Fibroblast of lung (primary cell): Measurements from ENCODE around the gene SIPA1L3. TPM values are rescaled to one million over a fixed set of nuclear protein-coding genes. Genes with fewer than 3 reads are reported as not detected.

Experiments used
- DNase-seq, 2 donors: peaks; one replicate each; pipeline versions ENCODE4 v3.0.0 to v3.0.0-alpha.2; 2010; ENCODE audit warnings: low read depth in 2 of 2
- H2AFZ ChIP-seq: 2 replicates; pipeline ENCODE4 v1.5.1; 2012; ENCODE audit warnings: low read length, control low read depth, inconsistent platforms
- H3K27ac ChIP-seq: 2 replicates; pipeline ENCODE4 v1.5.1; 2011; ENCODE audit warnings: low read length, control low read depth; ENCODE audit not compliant: insufficient read depth
- H3K27me3 ChIP-seq: 2 replicates; pipeline ENCODE4 v1.5.1; 2011; ENCODE audit warnings: mild to moderate bottlenecking, low read length; ENCODE audit not compliant: control insufficient read depth, insufficient read depth
- H3K36me3 ChIP-seq: 2 replicates; pipeline ENCODE4 v1.5.1; 2011; ENCODE audit warnings: low read length; ENCODE audit not compliant: control insufficient read depth, insufficient read depth
- H3K4me1 ChIP-seq: 2 replicates; pipeline ENCODE4 v1.5.1; 2011; ENCODE audit warnings: low read length; ENCODE audit not compliant: control insufficient read depth, insufficient read depth; ENCODE audit errors: extremely low read depth
- H3K4me2 ChIP-seq: 2 replicates; pipeline ENCODE4 v1.5.1; 2011; ENCODE audit warnings: low read length, control low read depth; ENCODE audit not compliant: insufficient read depth; ENCODE audit errors: extremely low read depth
- H3K4me3 ChIP-seq, 4 experiments: fragments of 200-600 bp in 1 of 4; sonication (generic) in 1 of 4; replicated peaks in 1 of 4; 2 replicates each; pipeline ENCODE4 v1.5.1; 2011 to 2016; ENCODE audit warnings: low read length in 4 of 4, low read depth in 3 of 4, mild to moderate bottlenecking in 3 of 4, control low read depth in 2 of 4, inconsistent platforms in 1 of 4, mixed read lengths in 1 of 4; ENCODE audit not compliant: insufficient read depth in 1 of 4; ENCODE audit errors: control extremely low read depth in 1 of 4
- H3K79me2 ChIP-seq: 2 replicates; pipeline ENCODE4 v1.5.1; 2012; ENCODE audit warnings: mild to moderate bottlenecking, low read length, inconsistent platforms; ENCODE audit not compliant: control insufficient read depth, insufficient read depth
- H3K9ac ChIP-seq: 2 replicates; pipeline ENCODE4 v1.5.1; 2011; ENCODE audit warnings: mild to moderate bottlenecking, low read length, control low read depth; ENCODE audit not compliant: insufficient read depth
- H3K9me3 ChIP-seq: 2 replicates; pipeline ENCODE4 v1.5.1; 2012; ENCODE audit warnings: low read depth, low read length; ENCODE audit not compliant: control insufficient read depth, insufficient read depth
- H4K20me1 ChIP-seq: 2 replicates; pipeline ENCODE4 v1.5.1; 2011; ENCODE audit warnings: low read length; ENCODE audit not compliant: control insufficient read depth, insufficient read depth; ENCODE audit errors: extremely low read depth
- CTCF ChIP-seq, 2 donors: IDR thresholded peaks in 1 of 2; conservative IDR thresholded peaks in 1 of 2; 1 replicate in 1 of 2; 2 replicates in 1 of 2; pipeline ENCODE4 v1.5.1; 2011 to 2012; ENCODE audit warnings: low read length in 2 of 2, control low read depth in 1 of 2, inconsistent platforms in 1 of 2, low read depth in 1 of 2, mild to moderate bottlenecking in 1 of 2
- EZH2 ChIP-seq: IDR thresholded peaks from 2 replicates; pipeline ENCODE4 v1.5.1; 2012; ENCODE audit warnings: low read length, control low read depth, mild to moderate bottlenecking; ENCODE audit errors: missing control alignments
- polyA plus RNA-seq, 2 donors: library from polyadenylated mRNA; depleted of rRNA in 1 of 2; stranded (reverse) in 1 of 2; unstranded in 1 of 2; fragments of >200 nt; gene quantifications; 2 replicates each; pipeline ENCODE4 v1.2.1, GENCODE V29; 2011 to 2012; ENCODE audit warnings: missing spikeins in 1 of 2
- total RNA-seq: library from RNA; depleted of rRNA; stranded (reverse); fragments of >200 nt; gene quantifications from 2 replicates; pipeline ENCODE4 v1.2.1, GENCODE V29; 2014

SIPA1L3 gene
- total and polyA plus RNA-seq, 2 donors (not counting 1 experiment from before 2014, with no cell fraction given), result 3.7 to 10.1 TPM

- Histone ChIP-seq H4K20me1 (no peaks in the 10 kb centered on the region), H3K27me3 (no peaks in the 10 kb centered on the region), H3K79me2 (no peaks in the 10 kb centered on the region), H3K36me3 (no peaks in the 10 kb centered on the region), H3K9ac (no peak overlapping the region), H3K4me1 (peaks cover 2% of the 10 kb centered on the region), H3K27ac (peak overlapping the region; percentile 32), H2AFZ (no peak overlapping the region), H3K4me2 (no peak overlapping the region), H3K4me3 (no peak overlapping the region), H3K9me3 (no peaks in the 10 kb centered on the region)
- no peak for TF ChIP-seq CTCF (conservative IDR thresholded peaks at IDR 0.05 in 1 of 2, IDR thresholded peaks at IDR 0.05 in 1 of 2; ENCODE audit: low read depth in 1 of 2, low read length in 2 of 2)
- no peak for TF ChIP-seq EZH2
- peak; percentile 14 to 52 for DNase-seq
Observed at GRCh38 chr19:37980419-37981170, 73.6 kb downstream of the SIPA1L3 start.

DNA sequence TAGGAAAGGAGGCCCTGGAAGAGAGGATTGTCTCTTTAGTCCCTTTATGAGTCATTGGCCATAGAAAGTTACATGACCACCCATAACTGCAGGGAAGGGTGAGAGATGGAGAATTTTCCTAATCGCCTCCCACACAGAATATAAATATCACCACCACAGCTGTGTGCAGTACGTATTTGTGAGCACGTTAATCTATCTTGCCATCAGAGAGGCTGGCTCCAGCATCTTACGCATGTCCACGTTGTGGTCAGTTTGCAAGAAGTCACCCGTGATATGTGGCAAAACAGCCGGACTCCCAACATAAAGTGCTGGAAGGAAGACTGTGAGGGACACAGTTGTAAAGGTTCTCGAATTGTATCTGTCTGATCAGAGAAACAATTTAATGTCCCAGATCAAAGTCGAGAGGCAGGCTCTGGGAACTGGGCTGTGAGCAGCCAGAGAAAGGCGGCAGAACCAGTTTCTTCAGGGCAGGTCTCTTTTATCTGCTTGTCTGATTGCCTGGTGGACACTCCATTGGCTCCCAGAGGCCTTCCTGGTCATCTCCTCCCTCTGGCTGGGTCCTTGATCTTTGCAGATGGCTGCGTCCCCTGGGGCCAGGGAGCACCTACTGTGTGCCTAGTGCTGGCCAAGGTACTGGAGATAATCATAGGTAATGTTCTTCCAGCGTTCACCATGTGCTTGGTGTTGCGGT, 74.9 kb downstream of the SIPA1L3 start:
- H3K27ac ChIP-seq, result peak overlapping the region; percentile 33
- H3K9me3 ChIP-seq, result no peaks in the 10 kb centered on the region
- H3K9ac ChIP-seq, result no peak overlapping the region
- DNase-seq, result peak; percentile 29 to 96
- no peak overlapping the region for H3K4me2 ChIP-seq
- H3K36me3 ChIP-seq, result no peaks in the 10 kb centered on the region
- H3K4me1 ChIP-seq, result peaks cover 2% of the 10 kb centered on the region
- no peaks in the 10 kb centered on the region for H4K20me1 ChIP-seq
- TF ChIP-seq CTCF (conservative IDR thresholded peaks at IDR 0.05 in 1 of 2, IDR thresholded peaks at IDR 0.05 in 1 of 2; ENCODE audit: low read depth in 1 of 2, low read length in 2 of 2), result no peak
- TF ChIP-seq EZH2, result no peak
- no peaks in the 10 kb centered on the region for H3K79me2 ChIP-seq
- H2AFZ ChIP-seq, result no peak overlapping the region
- H3K4me3 ChIP-seq, result no peak overlapping the region
- H3K27me3 ChIP-seq, result no peaks in the 10 kb centered on the region

GRCh38 chr19:37982655-37983054, 75.6 kb downstream of the SIPA1L3 start:
- TF ChIP-seq EZH2 (no peak), CTCF (conservative IDR thresholded peaks at IDR 0.05 in 1 of 2, IDR thresholded peaks at IDR 0.05 in 1 of 2; ENCODE audit: low read depth in 1 of 2, low read length in 2 of 2) (no peak)
- Histone ChIP-seq H3K4me2 (no peak overlapping the region), H3K9me3 (no peaks in the 10 kb centered on the region), H3K4me1 (peaks cover 2% of the 10 kb centered on the region), H3K79me2 (no peaks in the 10 kb centered on the region), H4K20me1 (no peaks in the 10 kb centered on the region), H3K27me3 (no peaks in the 10 kb centered on the region), H2AFZ (no peak overlapping the region), H3K9ac (no peak overlapping the region), H3K36me3 (no peaks in the 10 kb centered on the region), H3K27ac (no peak overlapping the region), H3K4me3 (no peak overlapping the region)
- DNase-seq, result no peak
